Measurements from ENCODE around the gene G0S2.

Gene G0S2

DNA sequence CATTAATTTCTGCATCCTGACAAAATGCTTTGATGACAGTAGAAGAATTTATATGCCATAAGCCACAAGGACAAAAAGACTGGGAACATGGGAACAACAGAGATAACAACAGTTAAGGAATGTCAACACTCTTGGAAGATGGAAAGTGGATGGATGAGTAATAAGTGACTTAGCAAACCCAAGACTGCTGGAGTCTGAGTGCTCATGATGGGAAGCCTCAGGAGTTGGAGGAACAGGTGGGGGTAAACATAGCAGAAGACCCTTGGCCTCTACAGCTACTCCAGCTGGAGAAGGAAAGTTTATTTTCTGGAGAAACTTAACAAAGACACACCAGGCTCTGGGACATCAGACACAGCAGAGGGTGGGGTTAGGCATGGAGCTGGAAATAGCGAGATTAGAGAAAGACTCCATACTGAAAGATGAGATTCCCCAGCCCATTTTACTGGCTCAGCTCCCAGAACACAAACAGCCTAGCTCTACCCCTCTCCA lies 13.6 kb downstream of the G0S2 start:
- TF ChIP-seq, protein P1, sequence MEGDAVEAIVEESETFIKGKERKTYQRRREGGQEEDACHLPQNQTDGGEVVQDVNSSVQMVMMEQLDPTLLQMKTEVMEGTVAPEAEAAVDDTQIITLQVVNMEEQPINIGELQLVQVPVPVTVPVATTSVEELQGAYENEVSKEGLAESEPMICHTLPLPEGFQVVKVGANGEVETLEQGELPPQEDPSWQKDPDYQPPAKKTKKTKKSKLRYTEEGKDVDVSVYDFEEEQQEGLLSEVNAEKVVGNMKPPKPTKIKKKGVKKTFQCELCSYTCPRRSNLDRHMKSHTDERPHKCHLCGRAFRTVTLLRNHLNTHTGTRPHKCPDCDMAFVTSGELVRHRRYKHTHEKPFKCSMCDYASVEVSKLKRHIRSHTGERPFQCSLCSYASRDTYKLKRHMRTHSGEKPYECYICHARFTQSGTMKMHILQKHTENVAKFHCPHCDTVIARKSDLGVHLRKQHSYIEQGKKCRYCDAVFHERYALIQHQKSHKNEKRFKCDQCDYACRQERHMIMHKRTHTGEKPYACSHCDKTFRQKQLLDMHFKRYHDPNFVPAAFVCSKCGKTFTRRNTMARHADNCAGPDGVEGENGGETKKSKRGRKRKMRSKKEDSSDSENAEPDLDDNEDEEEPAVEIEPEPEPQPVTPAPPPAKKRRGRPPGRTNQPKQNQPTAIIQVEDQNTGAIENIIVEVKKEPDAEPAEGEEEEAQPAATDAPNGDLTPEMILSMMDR (IDR thresholded peaks at IDR 0.05; ENCODE audit: low read depth, low read length, poor library complexity, severe bottlenecking): no peak
- TF ChIP-seq EZH2phosphoT487 (IDR thresholded peaks at IDR 0.05; ENCODE audit: borderline replicate concordance, low read length): no peak
- Histone ChIP-seq H3K4me1 (ENCODE audit: control insufficient read depth, low read length) (no peaks in the 10 kb centered on the region), H3F3A (ENCODE audit: control insufficient read depth, insufficient read depth) (no peaks in the 10 kb centered on the region), H3K9me3 (ENCODE audit: control insufficient read depth, insufficient read depth, low read length) (no peaks in the 10 kb centered on the region), H3K9me2 (replicated peaks; ENCODE audit: control insufficient read depth, low read length) (no peaks in the 10 kb centered on the region), H3K36me3 (ENCODE audit: control insufficient read depth, low read length) (no peaks in the 10 kb centered on the region), H4K20me1 (ENCODE audit: control insufficient read depth, insufficient read depth, low read depth, low read length) (no peaks in the 10 kb centered on the region), H3K79me2 (ENCODE audit: control insufficient read depth, low read length) (no peaks in the 10 kb centered on the region), H3K4me2 (ENCODE audit: low read length) (no peak overlapping the region), H3K27me3 (ENCODE audit: control insufficient read depth, low read length) (no peaks in the 10 kb centered on the region), H3K4me3 (ENCODE audit: low read length) (no peak overlapping the region), H3K27ac (ENCODE audit: low read depth, low read length) (no peak overlapping the region)

DNA sequence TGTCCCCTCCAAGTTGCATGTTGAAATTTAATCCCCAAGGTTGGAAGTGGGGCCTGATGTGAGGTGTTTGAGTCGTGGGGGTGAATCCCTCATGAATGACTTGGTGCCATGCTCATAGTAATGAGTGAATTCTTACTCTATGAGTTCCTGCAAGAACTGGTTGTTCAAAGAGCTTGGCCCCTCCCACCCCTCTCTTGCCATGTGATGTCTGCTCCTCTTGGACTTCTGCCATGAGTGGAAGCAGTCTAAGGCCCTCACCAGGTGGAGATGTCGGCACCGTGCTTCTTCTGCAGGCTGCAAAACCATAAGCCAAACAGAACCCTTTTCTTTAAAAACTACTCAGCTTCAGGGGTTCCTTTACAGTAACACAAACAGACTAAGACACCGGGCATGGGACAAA lies 14.3 kb downstream of the G0S2 start:
- Histone ChIP-seq H3K9me2 (replicated peaks; ENCODE audit: control insufficient read depth, low read length) (no peaks in the 10 kb centered on the region), H3K4me1 (ENCODE audit: control insufficient read depth, low read length) (no peaks in the 10 kb centered on the region), H3K4me2 (ENCODE audit: low read length) (no peak overlapping the region), H3K36me3 (ENCODE audit: control insufficient read depth, low read length) (no peaks in the 10 kb centered on the region), H4K20me1 (ENCODE audit: control insufficient read depth, insufficient read depth, low read depth, low read length) (no peaks in the 10 kb centered on the region), H3K4me3 (ENCODE audit: low read length) (no peak overlapping the region), H3K79me2 (ENCODE audit: control insufficient read depth, low read length) (no peaks in the 10 kb centered on the region), H3F3A (ENCODE audit: control insufficient read depth, insufficient read depth) (no peaks in the 10 kb centered on the region), H3K27ac (ENCODE audit: low read depth, low read length) (no peak overlapping the region), H3K9me3 (ENCODE audit: control insufficient read depth, insufficient read depth, low read length) (no peaks in the 10 kb centered on the region), H3K27me3 (ENCODE audit: control insufficient read depth, low read length) (0 out of 2 replicates have a peak, but pooled peaks cover 3% of the 10 kb centered on the region)
- TF ChIP-seq, protein P1 (IDR thresholded peaks at IDR 0.05; ENCODE audit: low read depth, low read length, poor library complexity, severe bottlenecking): no peak
- no peak for TF ChIP-seq EZH2phosphoT487 (IDR thresholded peaks at IDR 0.05; ENCODE audit: borderline replicate concordance, low read length)

DNA sequence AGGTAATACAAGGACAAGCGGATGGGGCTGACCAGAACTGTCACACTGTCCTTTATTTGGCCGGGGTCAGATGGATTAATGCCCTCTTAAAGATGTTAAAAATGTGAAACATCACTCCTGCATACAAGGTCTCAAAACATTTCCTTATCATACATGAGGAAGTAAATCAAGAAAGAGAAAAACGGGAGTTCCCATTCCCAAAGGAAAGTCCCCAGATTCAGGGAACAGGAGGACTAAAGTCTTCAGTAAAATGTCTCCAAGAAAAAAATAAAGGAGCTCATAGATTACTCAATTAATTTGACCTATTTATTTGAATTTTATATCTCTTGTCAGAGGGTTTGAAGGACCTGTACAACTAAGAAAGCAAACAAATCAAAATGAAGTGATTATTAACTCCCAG lies 16.0 kb downstream of the G0S2 start:
- Histone ChIP-seq H3K27ac (ENCODE audit: low read depth, low read length) (no peak overlapping the region), H3F3A (ENCODE audit: control insufficient read depth, insufficient read depth) (no peaks in the 10 kb centered on the region), H3K36me3 (ENCODE audit: control insufficient read depth, low read length) (no peaks in the 10 kb centered on the region), H3K4me2 (ENCODE audit: low read length) (no peak overlapping the region), H3K79me2 (ENCODE audit: control insufficient read depth, low read length) (no peaks in the 10 kb centered on the region), H3K4me3 (ENCODE audit: low read length) (no peak overlapping the region), H3K9me2 (replicated peaks; ENCODE audit: control insufficient read depth, low read length) (no peaks in the 10 kb centered on the region), H3K27me3 (ENCODE audit: control insufficient read depth, low read length) (0 out of 2 replicates have a peak, but pooled peaks cover 3% of the 10 kb centered on the region), H3K4me1 (ENCODE audit: control insufficient read depth, low read length) (no peaks in the 10 kb centered on the region), H4K20me1 (ENCODE audit: control insufficient read depth, insufficient read depth, low read depth, low read length) (no peaks in the 10 kb centered on the region), H3K9me3 (ENCODE audit: control insufficient read depth, insufficient read depth, low read length) (no peaks in the 10 kb centered on the region)
- TF ChIP-seq, protein P1 (IDR thresholded peaks at IDR 0.05; ENCODE audit: low read depth, low read length, poor library complexity, severe bottlenecking): no peak
- no peak for TF ChIP-seq EZH2phosphoT487 (IDR thresholded peaks at IDR 0.05; ENCODE audit: borderline replicate concordance, low read length)
